ENCODE measurements around the gene CENPO. TPM values are rescaled to one million over a fixed set of nuclear protein-coding genes. Genes with fewer than 3 reads are reported as not detected.

CENPO gene
- total and polyA plus RNA-seq, 2 donors (not counting 3 experiments of a cell fraction or from before 2014, with no cell fraction given): 26.8 to 45.3 TPM

- dilution Hi-C loops (cut with MboI; ENCODE audit: extremely low pct_ligation_motif_present, low sequenced_read_pairs): no loop called here
Observed at GRCh38 chr2:24853046-24853445, 59.8 kb downstream of the CENPO start.

GRCh38 chr2:24853996-24854395, 60.8 kb downstream of the CENPO start:
- Histone ChIP-seq H3K9ac (replicated peaks; ENCODE audit: extremely low read depth, insufficient read depth, low read length) (no peak overlapping the region), H3K36me3 (ENCODE audit: control insufficient read depth in 2 of 2, extremely low read depth in 1 of 2, insufficient read depth in 2 of 2, low read length in 2 of 2) (no peaks in the 10 kb centered on the region), H3K27me3 (ENCODE audit: control insufficient read depth in 2 of 2, insufficient read depth in 2 of 2, low read length in 2 of 2) (no peaks in the 10 kb centered on the region), H3K4me1 (ENCODE audit: control insufficient read depth, extremely low read depth, insufficient read depth, low read length) (no peaks in the 10 kb centered on the region), H3K4me3 (replicated peaks in 1 of 3; ENCODE audit: insufficient read depth in 1 of 3, low read depth in 1 of 3, low read length in 3 of 3) (no peak overlapping the region), H3K4me2 (ENCODE audit: insufficient read depth, low read length) (no peak overlapping the region), H3K79me2 (ENCODE audit: control insufficient read depth, insufficient read depth, low read length) (no peaks in the 10 kb centered on the region), H3K27ac (ENCODE audit: insufficient read depth, low read depth, low read length) (no peak overlapping the region), H2AFZ (ENCODE audit: low read depth, low read length) (no peak overlapping the region), H3K9me1 (replicated peaks; ENCODE audit: control insufficient read depth, extremely low read depth, insufficient read depth, low read length) (no peaks in the 10 kb centered on the region), H4K20me1 (replicated peaks; ENCODE audit: control insufficient read depth, extremely low read depth, insufficient read depth, low read length) (no peaks in the 10 kb centered on the region), H3K9me3 (replicated peaks; ENCODE audit: control insufficient read depth, insufficient read depth, low read length) (no peaks in the 10 kb centered on the region)
- intact Hi-C loops (cut with micrococcal nuclease): no loop called here
- DNase-seq (ENCODE audit: low read depth, low spot score): no peak
- CTCF ChIA-PET: no interaction called here
- dilution Hi-C loops (cut with MboI; ENCODE audit: extremely low pct_ligation_motif_present, low sequenced_read_pairs): no loop called here
- no peak for FAIRE-seq
- POLR2A ChIA-PET: no interaction called here
- no TSS peak for BruUV-seq (replicated peaks)
- TF ChIP-seq CTCF (IDR thresholded peaks at IDR 0.05; ENCODE audit: extremely low read depth in 1 of 2, insufficient read depth in 1 of 2, low read depth in 1 of 2, low read length in 2 of 2) (no peak), JUN (IDR thresholded peaks at IDR 0.05; ENCODE audit: borderline replicate concordance, insufficient read depth, insufficient read length, low read depth) (no peak), MYC (IDR thresholded peaks at IDR 0.05; ENCODE audit: low read depth, low read length) (no peak), MAX (IDR thresholded peaks at IDR 0.05; ENCODE audit: insufficient read depth, insufficient read length) (no peak), FOS (IDR thresholded peaks at IDR 0.05; ENCODE audit: borderline replicate concordance, insufficient read depth, low read length) (no peak), POLR2AphosphoS5 (IDR thresholded peaks at IDR 0.05; ENCODE audit: insufficient read depth, low read depth, low read length) (no peak), POLR2A (IDR thresholded peaks at IDR 0.05; ENCODE audit: low read depth, low read length) (no peak), EZH2 (IDR thresholded peaks at IDR 0.05; ENCODE audit: borderline replicate concordance, low read depth, low read length, severe bottlenecking) (no peak), GATA2 (IDR thresholded peaks at IDR 0.05; ENCODE audit: insufficient read depth, insufficient read length, low read depth, low read length) (no peak)

More at GRCh38 chr2:24853046-24853445, 59.8 kb downstream of the CENPO start:
- BruUV-seq (replicated peaks): no TSS peak
- Histone ChIP-seq H2AFZ (ENCODE audit: low read depth, low read length) (no peak overlapping the region), H3K79me2 (ENCODE audit: control insufficient read depth, insufficient read depth, low read length) (no peaks in the 10 kb centered on the region), H3K4me3 (replicated peaks in 1 of 3; ENCODE audit: insufficient read depth in 1 of 3, low read depth in 1 of 3, low read length in 3 of 3) (no peak overlapping the region), H4K20me1 (replicated peaks; ENCODE audit: control insufficient read depth, extremely low read depth, insufficient read depth, low read length) (no peaks in the 10 kb centered on the region), H3K4me1 (ENCODE audit: control insufficient read depth, extremely low read depth, insufficient read depth, low read length) (no peaks in the 10 kb centered on the region), H3K9me1 (replicated peaks; ENCODE audit: control insufficient read depth, extremely low read depth, insufficient read depth, low read length) (no peaks in the 10 kb centered on the region), H3K36me3 (ENCODE audit: control insufficient read depth in 2 of 2, extremely low read depth in 1 of 2, insufficient read depth in 2 of 2, low read length in 2 of 2) (no peaks in the 10 kb centered on the region), H3K9ac (replicated peaks; ENCODE audit: extremely low read depth, insufficient read depth, low read length) (no peak overlapping the region), H3K4me2 (ENCODE audit: insufficient read depth, low read length) (no peak overlapping the region), H3K27ac (ENCODE audit: insufficient read depth, low read depth, low read length) (no peak overlapping the region), H3K27me3 (ENCODE audit: control insufficient read depth in 2 of 2, insufficient read depth in 2 of 2, low read length in 2 of 2) (no peaks in the 10 kb centered on the region), H3K9me3 (replicated peaks; ENCODE audit: control insufficient read depth, insufficient read depth, low read length) (no peaks in the 10 kb centered on the region)
- POLR2A ChIA-PET: no interaction called here
- intact Hi-C loops (cut with micrococcal nuclease): no loop called here
- FAIRE-seq: no peak
- no peak for DNase-seq (ENCODE audit: low read depth, low spot score)
- CTCF ChIA-PET: interaction anchor here (0.6 kb wide), 1 partner anchor 13 kb away, joined by 3 read pairs; no protein-coding TSS in a partner anchor
- no peak for TF ChIP-seq JUN (IDR thresholded peaks at IDR 0.05; ENCODE audit: borderline replicate concordance, insufficient read depth, insufficient read length, low read depth)
- TF ChIP-seq GATA2 (IDR thresholded peaks at IDR 0.05; ENCODE audit: insufficient read depth, insufficient read length, low read depth, low read length): no peak
- TF ChIP-seq MYC (IDR thresholded peaks at IDR 0.05; ENCODE audit: low read depth, low read length): no peak
- no peak for TF ChIP-seq FOS (IDR thresholded peaks at IDR 0.05; ENCODE audit: borderline replicate concordance, insufficient read depth, low read length)
- TF ChIP-seq POLR2A (IDR thresholded peaks at IDR 0.05; ENCODE audit: low read depth, low read length): no peak

Data from endothelial cell of umbilical vein (primary cell).